ENCODE measurements around the gene ECE1.

The ECE1 gene

DNA sequence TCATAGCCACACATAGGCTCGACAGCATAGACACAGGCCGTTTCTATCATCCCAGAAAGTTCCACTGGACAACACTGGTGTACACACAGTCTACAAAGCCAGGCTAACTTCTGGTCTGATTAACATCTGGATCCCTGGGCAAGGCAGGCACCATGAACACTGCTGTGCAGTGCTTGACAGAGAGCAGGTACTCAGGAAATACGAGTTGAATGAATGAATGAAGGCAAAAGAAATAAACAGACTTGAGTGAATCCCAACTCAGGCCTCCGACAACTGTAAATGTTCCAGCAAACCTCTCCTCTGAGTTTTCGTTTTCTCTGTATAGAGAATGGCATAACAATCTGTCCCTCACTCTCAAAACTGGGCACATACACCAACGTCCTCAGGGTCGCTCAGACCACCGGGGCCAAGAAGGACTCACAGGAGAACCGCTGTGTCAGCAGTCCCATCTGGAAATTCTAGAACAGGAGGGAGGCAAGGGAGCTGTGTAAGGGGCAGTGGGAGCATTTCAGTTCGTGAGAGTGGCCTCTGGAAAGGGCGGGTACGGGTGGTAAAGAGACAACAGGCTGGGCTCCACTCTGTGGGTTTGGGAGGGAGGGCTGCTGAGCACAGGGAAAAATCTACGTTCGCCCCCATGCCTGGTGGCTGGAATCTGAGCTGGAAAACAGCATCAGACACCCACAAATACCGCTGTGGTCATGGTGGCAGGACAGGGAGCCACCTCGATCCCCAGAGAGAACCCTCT, 15.1 kb upstream of the ECE1 start:
- no peak for TF ChIP-seq EGR1 (IDR thresholded peaks at IDR 0.05)
- no peak for TF ChIP-seq EP300 (IDR thresholded peaks at IDR 0.05; ENCODE audit: borderline replicate concordance)
- TF ChIP-seq, protein P1, sequence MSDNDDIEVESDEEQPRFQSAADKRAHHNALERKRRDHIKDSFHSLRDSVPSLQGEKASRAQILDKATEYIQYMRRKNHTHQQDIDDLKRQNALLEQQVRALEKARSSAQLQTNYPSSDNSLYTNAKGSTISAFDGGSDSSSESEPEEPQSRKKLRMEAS (IDR thresholded peaks at IDR 0.05), result no peak
- no peak for TF ChIP-seq TEAD4 (IDR thresholded peaks at IDR 0.05)
- TF ChIP-seq, protein P2, sequence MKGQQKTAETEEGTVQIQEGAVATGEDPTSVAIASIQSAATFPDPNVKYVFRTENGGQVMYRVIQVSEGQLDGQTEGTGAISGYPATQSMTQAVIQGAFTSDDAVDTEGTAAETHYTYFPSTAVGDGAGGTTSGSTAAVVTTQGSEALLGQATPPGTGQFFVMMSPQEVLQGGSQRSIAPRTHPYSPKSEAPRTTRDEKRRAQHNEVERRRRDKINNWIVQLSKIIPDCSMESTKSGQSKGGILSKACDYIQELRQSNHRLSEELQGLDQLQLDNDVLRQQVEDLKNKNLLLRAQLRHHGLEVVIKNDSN (IDR thresholded peaks at IDR 0.05), result no peak
- no peak for TF ChIP-seq FOXM1 (IDR thresholded peaks at IDR 0.05; ENCODE audit: borderline replicate concordance, low read depth)
- TF ChIP-seq NFIC (IDR thresholded peaks at IDR 0.05), result no peak
- TF ChIP-seq RAD21 (IDR thresholded peaks at IDR 0.05; ENCODE audit: low read depth), result no peak
- no peak for TF ChIP-seq TCF12 (IDR thresholded peaks at IDR 0.05; ENCODE audit: low read depth)
- TF ChIP-seq CREB1 (IDR thresholded peaks at IDR 0.05; ENCODE audit: low read depth), result no peak
- TF ChIP-seq ZBTB7A (IDR thresholded peaks at IDR 0.05; ENCODE audit: low read depth), result no peak
- TF ChIP-seq, protein P3, sequence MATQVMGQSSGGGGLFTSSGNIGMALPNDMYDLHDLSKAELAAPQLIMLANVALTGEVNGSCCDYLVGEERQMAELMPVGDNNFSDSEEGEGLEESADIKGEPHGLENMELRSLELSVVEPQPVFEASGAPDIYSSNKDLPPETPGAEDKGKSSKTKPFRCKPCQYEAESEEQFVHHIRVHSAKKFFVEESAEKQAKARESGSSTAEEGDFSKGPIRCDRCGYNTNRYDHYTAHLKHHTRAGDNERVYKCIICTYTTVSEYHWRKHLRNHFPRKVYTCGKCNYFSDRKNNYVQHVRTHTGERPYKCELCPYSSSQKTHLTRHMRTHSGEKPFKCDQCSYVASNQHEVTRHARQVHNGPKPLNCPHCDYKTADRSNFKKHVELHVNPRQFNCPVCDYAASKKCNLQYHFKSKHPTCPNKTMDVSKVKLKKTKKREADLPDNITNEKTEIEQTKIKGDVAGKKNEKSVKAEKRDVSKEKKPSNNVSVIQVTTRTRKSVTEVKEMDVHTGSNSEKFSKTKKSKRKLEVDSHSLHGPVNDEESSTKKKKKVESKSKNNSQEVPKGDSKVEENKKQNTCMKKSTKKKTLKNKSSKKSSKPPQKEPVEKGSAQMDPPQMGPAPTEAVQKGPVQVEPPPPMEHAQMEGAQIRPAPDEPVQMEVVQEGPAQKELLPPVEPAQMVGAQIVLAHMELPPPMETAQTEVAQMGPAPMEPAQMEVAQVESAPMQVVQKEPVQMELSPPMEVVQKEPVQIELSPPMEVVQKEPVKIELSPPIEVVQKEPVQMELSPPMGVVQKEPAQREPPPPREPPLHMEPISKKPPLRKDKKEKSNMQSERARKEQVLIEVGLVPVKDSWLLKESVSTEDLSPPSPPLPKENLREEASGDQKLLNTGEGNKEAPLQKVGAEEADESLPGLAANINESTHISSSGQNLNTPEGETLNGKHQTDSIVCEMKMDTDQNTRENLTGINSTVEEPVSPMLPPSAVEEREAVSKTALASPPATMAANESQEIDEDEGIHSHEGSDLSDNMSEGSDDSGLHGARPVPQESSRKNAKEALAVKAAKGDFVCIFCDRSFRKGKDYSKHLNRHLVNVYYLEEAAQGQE (IDR thresholded peaks at IDR 0.05; ENCODE audit: low read depth), result no peak
- TF ChIP-seq TAF1 (IDR thresholded peaks at IDR 0.05; ENCODE audit: low read depth), result no peak
- no peak for TF ChIP-seq CEBPB (IDR thresholded peaks at IDR 0.05)
- no peak for TF ChIP-seq YY1 (IDR thresholded peaks at IDR 0.05; ENCODE audit: low read depth)

DNA sequence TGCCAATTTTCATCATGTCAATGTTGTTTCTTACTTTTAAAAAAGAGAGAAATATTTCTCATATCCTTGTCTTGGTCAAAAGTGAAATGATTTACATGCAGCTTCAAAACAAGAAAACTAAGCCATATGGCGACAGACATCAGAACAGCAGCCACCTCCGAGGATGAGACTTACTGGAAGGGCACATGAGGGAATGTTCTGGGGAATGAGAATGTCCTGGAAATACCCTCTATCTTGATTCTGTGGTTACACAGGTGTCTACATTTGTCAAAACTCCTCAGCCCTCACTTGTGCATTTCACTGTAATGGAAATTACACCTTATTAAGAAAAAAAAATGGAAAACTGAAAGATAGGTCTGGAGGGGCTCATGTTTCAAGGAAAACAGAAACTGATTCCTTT, 14.2 kb upstream of the ECE1 start:
- TF ChIP-seq EGR1 (IDR thresholded peaks at IDR 0.05) (no peak), YY1 (IDR thresholded peaks at IDR 0.05; ENCODE audit: low read depth) (no peak), CREB1 (IDR thresholded peaks at IDR 0.05; ENCODE audit: low read depth) (no peak), TCF12 (IDR thresholded peaks at IDR 0.05; ENCODE audit: low read depth) (no peak)

DNA sequence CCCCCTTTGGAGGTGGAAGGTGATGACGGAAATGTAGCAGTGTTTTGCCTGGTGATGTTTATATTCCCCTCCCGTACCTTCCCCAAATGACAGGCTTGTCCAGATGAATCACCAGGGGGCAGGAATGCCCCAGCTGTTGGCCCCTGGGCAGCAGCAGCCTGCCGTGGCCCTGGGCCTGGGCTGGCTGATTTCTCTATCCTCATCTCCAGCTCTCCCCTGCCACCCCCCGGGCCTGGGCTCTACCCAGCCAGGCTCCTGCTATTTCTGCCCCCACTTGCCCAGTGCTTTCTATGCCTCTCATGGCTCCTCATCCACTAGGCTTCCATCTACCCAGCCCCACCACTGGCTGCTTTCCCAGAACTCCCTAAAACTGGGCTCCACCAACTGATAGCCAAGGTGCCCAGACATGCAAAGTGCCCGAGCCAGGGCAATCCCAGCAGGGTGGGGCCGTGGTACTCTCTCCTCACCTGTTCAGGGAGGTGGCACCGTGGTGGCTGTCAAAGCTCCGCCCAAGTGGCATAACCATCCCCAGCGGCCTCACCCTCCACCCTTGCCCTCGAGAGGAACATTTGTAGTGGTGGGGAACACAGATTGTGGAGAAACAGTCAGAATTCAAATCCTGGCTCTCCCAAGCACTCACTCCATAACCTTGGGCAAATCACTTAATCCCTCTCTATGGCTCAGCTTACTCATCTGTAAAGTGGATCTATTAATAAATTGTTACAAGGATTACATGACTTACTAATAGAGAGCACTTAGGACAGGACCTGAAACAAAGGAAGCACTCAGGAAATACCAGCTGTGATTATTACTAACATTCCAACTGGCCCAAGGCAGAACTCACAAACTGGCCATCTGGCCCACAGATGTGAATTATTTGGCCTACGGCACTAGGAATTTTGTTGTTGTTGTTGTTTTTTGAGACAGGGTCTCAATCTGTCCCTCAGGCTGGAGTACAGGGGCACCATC, 12.8 kb upstream of the ECE1 start:
- TF ChIP-seq YY1 (IDR thresholded peaks at IDR 0.05; ENCODE audit: low read depth) (no peak), CEBPB (IDR thresholded peaks at IDR 0.05) (no peak), RAD21 (IDR thresholded peaks at IDR 0.05; ENCODE audit: low read depth) (peak; percentile 44), FOXM1 (IDR thresholded peaks at IDR 0.05; ENCODE audit: borderline replicate concordance, low read depth) (no peak), EGR1 (IDR thresholded peaks at IDR 0.05) (no peak), TCF12 (IDR thresholded peaks at IDR 0.05; ENCODE audit: low read depth) (peak; percentile 52; the same call in 1 of the 2 replicates), CREB1 (IDR thresholded peaks at IDR 0.05; ENCODE audit: low read depth) (no peak), EP300 (IDR thresholded peaks at IDR 0.05; ENCODE audit: borderline replicate concordance) (no peak), TEAD4 (IDR thresholded peaks at IDR 0.05) (peak; percentile 57; the same call in 1 of the 2 replicates), ZBTB7A (IDR thresholded peaks at IDR 0.05; ENCODE audit: low read depth) (no peak), TAF1 (IDR thresholded peaks at IDR 0.05; ENCODE audit: low read depth) (no peak), NFIC (IDR thresholded peaks at IDR 0.05) (0 out of 2 replicates have a peak, but pooled peaks have one; percentile 8)
- TF ChIP-seq, protein P1 (IDR thresholded peaks at IDR 0.05), result no peak
- TF ChIP-seq, protein P2 (IDR thresholded peaks at IDR 0.05), result no peak
- TF ChIP-seq, protein P3 (IDR thresholded peaks at IDR 0.05; ENCODE audit: low read depth), result no peak

DNA sequence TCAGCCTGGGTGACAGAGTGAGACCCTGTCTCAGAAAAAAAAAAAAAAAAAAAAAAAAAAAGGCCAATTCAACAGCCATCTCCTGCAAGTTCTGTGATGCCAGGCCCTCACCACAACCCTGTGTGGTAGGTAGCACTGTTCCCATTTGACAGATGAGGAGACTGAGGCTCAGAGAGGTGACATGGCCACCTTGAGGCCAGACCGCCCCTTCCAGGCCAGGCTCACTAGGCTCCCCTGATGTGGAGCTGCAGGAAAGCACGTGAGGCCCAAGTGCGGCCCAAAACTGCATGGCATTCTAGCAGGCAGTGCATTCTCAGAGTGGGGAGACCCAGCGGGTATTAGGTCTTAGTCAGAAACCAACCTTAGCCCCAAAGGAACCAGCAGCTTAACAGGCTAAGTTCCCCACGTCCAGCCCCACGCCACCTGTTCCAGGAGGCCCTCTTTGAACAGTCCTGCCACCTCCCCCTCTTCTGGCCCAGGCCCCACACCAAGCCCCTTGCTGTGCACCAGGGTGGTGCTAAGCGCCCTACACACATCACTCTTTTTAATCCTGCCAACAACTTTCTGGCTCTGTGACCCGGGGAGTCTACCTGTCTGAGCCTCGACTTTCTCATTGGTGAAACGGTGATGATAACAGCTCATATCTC, 11.7 kb upstream of the ECE1 start:
- TF ChIP-seq TCF12 (IDR thresholded peaks at IDR 0.05; ENCODE audit: low read depth) (no peak), CREB1 (IDR thresholded peaks at IDR 0.05; ENCODE audit: low read depth) (no peak), ZBTB7A (IDR thresholded peaks at IDR 0.05; ENCODE audit: low read depth) (no peak)
- TF ChIP-seq, protein P1 (IDR thresholded peaks at IDR 0.05), result no peak
